ENCODE measurements around the gene CDIP1. TPM values are rescaled to one million over a fixed set of nuclear protein-coding genes. Genes with fewer than 3 reads are reported as not detected.

The CDIP1 gene
- total and polyA plus RNA-seq, 10 of the 15 experiments (the other 5 are each of a cell fraction or from before 2014, with no cell fraction given): 6.1 to 32.4 (median 13.6) TPM

GRCh38 chr16:4499196-4499555 is 39.4 kb downstream of the CDIP1 start:
- ChIA-PET SMC1A (ENCODE audit: uncharacterized antibody, unreplicated experiment) (interaction anchor here (3.7 kb wide), 1 partner anchor 9 kb away, joined by 12 read pairs; no protein-coding TSS in a partner anchor), CTCF (interaction anchor here (1.2 to 3.2 kb wide), 2 partner anchors 87 to 125 kb away, joined by 3 to 16 read pairs; partner anchors contain the start of gene MGRN1), RAD21 (ENCODE audit: unreplicated experiment) (no interaction called here), POLR2A (interaction anchor here (0.5 to 1.0 kb wide), 2 partner anchors 11 to 20 kb away, joined by 4 to 5 read pairs; no protein-coding TSS in a partner anchor)
- Histone ChIP-seq H3K4me2 (ENCODE audit: control insufficient read depth, insufficient read depth) (no peak overlapping the region), H3K9ac (ENCODE audit: control insufficient read depth, insufficient read depth, low read length) (no peak overlapping the region), H3K9me3 (replicated peaks; ENCODE audit: control insufficient read depth, insufficient read depth, low read length) (no peaks in the 10 kb centered on the region), H3K27ac (ENCODE audit: control insufficient read depth, insufficient read depth) (no peak overlapping the region), H3K79me2 (ENCODE audit: control insufficient read depth, insufficient read depth, low read length) (peaks cover 2% of the 10 kb centered on the region), H3K4me3 (no peak overlapping the region), H2AFZ (ENCODE audit: control insufficient read depth, low read depth, low read length) (no peak overlapping the region), H4K20me1 (ENCODE audit: control insufficient read depth, insufficient read depth) (no peaks in the 10 kb centered on the region; the same call in 1 of the 2 replicates), H3K4me1 (ENCODE audit: control insufficient read depth, insufficient read depth, low read length) (no peaks in the 10 kb centered on the region; the same call in 1 of the 2 replicates), H3K36me3 (ENCODE audit: control insufficient read depth in 2 of 2, insufficient read depth in 2 of 2, low read length in 1 of 2) (no peaks in the 10 kb centered on the region; a peak in 2 of 4 replicates), H3K27me3 (replicated peaks in 1 of 2; ENCODE audit: control insufficient read depth in 2 of 2, insufficient read depth in 2 of 2, low read length in 1 of 2) (no peaks in the 10 kb centered on the region)
- no peak for FAIRE-seq
- no peak for DNase-seq (ENCODE audit: low read depth, low spot score)
- no TSS peak for BruUV-seq (replicated peaks)
- intact Hi-C loops (cut with micrococcal nuclease; ENCODE audit: unreplicated experiment) (no loop called here), in situ Hi-C loops (cut with MboI) (no loop called here)
- no peak for TF ChIP-seq ELK1 (IDR thresholded peaks at IDR 0.05; ENCODE audit: low read depth, low read length)
- no peak for TF ChIP-seq BACH1 (IDR thresholded peaks at IDR 0.05; ENCODE audit: borderline replicate concordance)
- no peak for TF ChIP-seq PBX3 (IDR thresholded peaks at IDR 0.05; ENCODE audit: insufficient replicate concordance, low read depth, low read length)
- no peak for TF ChIP-seq ZBTB40 (IDR thresholded peaks at IDR 0.05; ENCODE audit: borderline replicate concordance)
- no peak for TF ChIP-seq TCF12 (IDR thresholded peaks at IDR 0.05; ENCODE audit: low read depth, low read length)
- TF ChIP-seq EP300 (IDR thresholded peaks at IDR 0.05; ENCODE audit: borderline replicate concordance in 1 of 2, control insufficient read depth in 1 of 2, low read depth in 2 of 2, low read length in 2 of 2): no peak
- no peak for TF ChIP-seq EGR1 (IDR thresholded peaks at IDR 0.05; ENCODE audit: borderline replicate concordance in 1 of 2, low read depth in 2 of 2, low read length in 2 of 2)
- no peak for TF ChIP-seq POLR2AphosphoS2 (IDR thresholded peaks at IDR 0.05; ENCODE audit: low read depth, low read length)
- TF ChIP-seq DPF2 (IDR thresholded peaks at IDR 0.05): no peak
- no peak for ATAC-seq
- 91% methylated on average over 4 of the region's 4 CpGs for WGBS (ENCODE audit: insufficient coverage, insufficient replicate concordance, low lambda C conversion rate, missing lambda C conversion rate)

Data from GM12878 (cell line).